Naive B cell (primary cell): ENCODE data around the gene PARVA. TPM values are rescaled to one million over a fixed set of nuclear protein-coding genes. Genes with fewer than 3 reads are reported as not detected.

Experiments
- ATAC-seq, 2 donors: fragments of 150-1000 bp; cut with Tn5 transposase; 2 replicates each; pipeline ENCODE4 v1.10.0; 2021; ENCODE audit warnings: low read depth in 2 of 2, mild to moderate bottlenecking in 2 of 2, moderate library complexity in 2 of 2
- DNase-seq: peaks from one replicate; pipeline ENCODE4 v3.0.0; 2022
- H3K27ac Mint-ChIP-seq, 6 donors: one replicate each; pipeline ENCODE4 v1.8.0; 2020 to 2022; ENCODE audit warnings: mild to moderate bottlenecking in 6 of 6, mixed read lengths in 6 of 6, moderate library complexity in 5 of 6, inconsistent platforms in 2 of 6
- H3K27me3 Mint-ChIP-seq, 3 donors: one replicate each; pipeline ENCODE4 v1.8.0; 2021 to 2022; ENCODE audit warnings: mixed read lengths in 3 of 3, mild to moderate bottlenecking in 1 of 3
- H3K36me3 Mint-ChIP-seq, 2 donors: one replicate each; pipeline ENCODE4 v1.8.0; 2020 to 2022; ENCODE audit warnings: mixed read lengths in 2 of 2, inconsistent platforms in 1 of 2, mild to moderate bottlenecking in 1 of 2
- H3K4me1 Mint-ChIP-seq, 3 donors: one replicate each; pipeline ENCODE4 v1.8.0; 2020 to 2022; ENCODE audit warnings: mixed read lengths in 3 of 3, inconsistent platforms in 1 of 3, mild to moderate bottlenecking in 1 of 3, moderate library complexity in 1 of 3
- H3K4me3 Mint-ChIP-seq, 8 donors: one replicate each; pipeline ENCODE4 v1.8.0; 2020 to 2022; ENCODE audit warnings: mild to moderate bottlenecking in 8 of 8, mixed read lengths in 8 of 8, moderate library complexity in 8 of 8, inconsistent platforms in 2 of 8
- H3K9me3 Mint-ChIP-seq, 7 donors: one replicate each; pipeline ENCODE4 v1.8.0; 2020 to 2022; ENCODE audit warnings: mixed read lengths in 7 of 7, mild to moderate bottlenecking in 5 of 7, inconsistent platforms in 2 of 7, moderate library complexity in 1 of 7
- polyA plus RNA-seq, 6 donors: library from polyadenylated mRNA; unstranded; fragments of 300-500 nt; fragmentation: Illumina TruSeq; gene quantifications; one replicate each; pipeline ENCODE4 v1.2.3, GENCODE V29; 2021; ENCODE audit warnings: low read depth in 6 of 6

PARVA gene
- polyA plus RNA-seq, 6 donors from 2014 or later: not detected

DNA sequence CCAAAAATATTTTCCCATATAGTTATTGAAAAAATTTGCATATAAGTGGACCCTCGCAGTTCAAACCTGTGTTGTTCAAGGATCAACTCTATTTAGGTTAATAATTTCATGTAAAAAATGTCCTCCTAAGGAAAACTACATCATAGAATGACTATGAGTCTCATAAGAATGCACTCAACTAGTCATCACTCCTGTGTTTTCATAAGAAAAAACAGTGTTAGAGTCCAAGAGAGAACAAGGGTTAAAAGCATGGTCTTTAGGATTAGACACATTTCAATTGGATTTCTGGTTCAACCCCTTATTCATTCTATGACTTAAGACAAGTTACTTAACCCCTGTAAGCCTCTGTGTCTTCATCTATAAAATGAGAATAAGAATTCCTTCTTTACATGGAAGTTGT, 5.1 kb downstream of the PARVA start:
- Mint-ChIP-seq H3K27ac (no peak overlapping the region), H3K9me3 (peaks cover 2 to 14% (median 3%) of the 10 kb centered on the region in 7 donors), H3K36me3 (no peaks in the 10 kb centered on the region), H3K4me1 (peaks cover 0 to 5% (median 0%) of the 10 kb centered on the region in 3 donors), H3K4me3 (no peak overlapping the region), H3K27me3 (peaks cover 35 to 51% (median 46%) of the 10 kb centered on the region in 3 donors)
- ATAC-seq: no peak
- no peak for DNase-seq

DNA sequence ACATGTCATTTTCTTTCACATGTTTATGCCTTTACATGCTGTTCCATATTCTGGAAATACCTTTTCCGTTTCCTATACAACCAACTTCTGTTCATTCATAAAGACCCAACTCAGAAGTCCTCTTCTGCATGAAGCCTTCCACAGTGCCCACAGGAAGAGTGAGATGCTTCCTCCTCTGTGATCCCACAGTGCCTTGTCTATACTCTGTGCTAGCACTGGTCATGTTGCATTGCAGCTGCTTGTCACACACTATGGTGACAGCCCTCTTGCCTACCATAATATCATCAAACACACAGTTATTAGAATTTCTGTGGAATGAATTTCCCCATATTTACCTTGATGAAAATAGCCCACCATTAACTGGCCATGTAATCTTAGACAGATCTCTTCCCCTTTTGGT, 8.9 kb downstream of the PARVA start:
- DNase-seq: no peak
- Mint-ChIP-seq H3K4me1 (no peaks in the 10 kb centered on the region), H3K36me3 (no peaks in the 10 kb centered on the region), H3K27me3 (peaks cover 8 to 26% (median 21%) of the 10 kb centered on the region in 3 donors), H3K27ac (no peak overlapping the region), H3K9me3 (peaks cover 0 to 10% (median 0%) of the 10 kb centered on the region in 7 donors), H3K4me3 (no peak overlapping the region)
- ATAC-seq: no peak

DNA sequence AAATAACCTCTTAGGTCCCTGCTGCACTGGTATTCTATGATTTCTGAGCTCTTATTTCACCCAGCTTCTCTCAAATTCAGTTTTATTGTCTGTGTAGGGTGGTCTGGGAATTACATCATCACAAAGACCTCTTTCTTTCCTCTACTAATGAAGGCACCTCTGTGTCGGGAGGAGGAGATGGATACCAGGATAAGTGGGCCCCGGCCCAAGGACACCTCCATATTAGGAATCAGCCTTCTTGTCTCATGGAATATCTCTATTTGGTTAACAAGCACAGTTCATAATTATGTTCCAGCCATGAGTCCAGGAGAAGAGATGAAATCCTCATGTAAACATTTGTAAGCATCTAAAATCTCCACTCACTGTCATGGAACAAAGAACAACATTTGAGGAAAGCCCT, 9.4 kb downstream of the PARVA start:
- ATAC-seq: no peak
- Mint-ChIP-seq H3K36me3 (no peaks in the 10 kb centered on the region), H3K4me3 (no peak overlapping the region), H3K9me3 (peaks cover 0 to 10% (median 0%) of the 10 kb centered on the region in 7 donors), H3K4me1 (no peaks in the 10 kb centered on the region), H3K27ac (no peak overlapping the region), H3K27me3 (peaks cover 8 to 24% (median 21%) of the 10 kb centered on the region in 3 donors)
- no peak for DNase-seq

DNA sequence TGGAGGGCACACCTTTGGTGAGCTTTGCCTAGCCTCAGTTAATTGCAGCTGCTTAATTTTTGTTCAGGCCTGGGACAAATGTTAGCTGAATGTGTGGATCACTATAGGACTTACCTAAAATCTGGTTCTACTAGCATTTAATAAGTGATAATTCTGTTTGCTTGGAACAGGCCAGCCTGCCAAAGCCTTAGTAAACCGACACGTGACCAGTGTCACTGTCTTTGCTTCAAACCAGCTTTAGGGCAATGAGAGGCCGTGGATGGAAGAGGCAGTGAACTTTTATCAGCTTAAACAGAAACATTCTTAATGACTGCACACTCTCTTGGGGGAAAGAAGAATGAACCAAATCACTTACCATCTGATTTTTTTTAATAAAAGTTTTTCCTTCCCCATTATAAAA, 10.8 kb downstream of the PARVA start:
- ATAC-seq (no peak), DNase-seq (no peak)
- Mint-ChIP-seq H3K27ac (no peak overlapping the region), H3K9me3 (peaks cover 0 to 10% (median under 1%) of the 10 kb centered on the region in 7 donors), H3K4me3 (no peak overlapping the region), H3K4me1 (no peaks in the 10 kb centered on the region), H3K27me3 (peaks cover 8 to 24% (median 21%) of the 10 kb centered on the region in 3 donors), H3K36me3 (no peaks in the 10 kb centered on the region)

DNA sequence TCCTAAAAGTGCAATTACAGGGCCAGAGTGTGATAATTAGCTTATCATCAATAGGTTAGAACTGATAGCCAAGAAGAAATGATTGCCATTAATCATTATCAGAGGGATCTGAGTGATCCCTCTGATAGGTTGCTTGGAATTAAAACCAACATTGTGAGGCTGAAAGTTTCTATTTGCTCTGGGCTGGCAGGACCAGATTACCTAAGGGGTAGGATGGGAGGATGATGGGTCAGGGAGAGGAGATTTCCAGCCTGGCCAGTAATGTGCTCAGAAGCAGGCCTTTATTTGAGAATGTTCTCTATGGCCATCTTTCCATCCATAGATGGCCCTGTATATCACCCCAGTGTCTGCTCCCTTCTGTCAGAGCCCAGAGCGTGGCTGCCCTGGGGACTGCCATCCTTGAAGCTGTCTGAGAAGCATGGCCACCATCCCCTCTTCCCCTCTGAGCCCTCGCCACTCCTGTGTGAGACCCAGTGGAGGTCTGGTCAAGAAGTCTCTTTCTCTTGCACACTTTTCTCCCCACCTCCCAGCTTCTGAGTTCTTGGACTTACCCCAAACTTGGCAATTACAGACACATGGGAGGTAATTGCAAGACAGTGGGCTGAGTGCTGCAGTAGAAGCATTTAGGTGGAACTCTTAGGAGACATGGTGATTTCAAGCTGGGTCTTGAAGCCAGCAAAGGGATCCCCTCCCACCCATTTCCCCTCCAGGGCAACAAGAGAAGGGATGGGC, 11.7 kb downstream of the PARVA start:
- DNase-seq (no peak), ATAC-seq (no peak)
- Mint-ChIP-seq H3K36me3 (no peaks in the 10 kb centered on the region), H3K4me1 (no peaks in the 10 kb centered on the region), H3K27ac (no peak overlapping the region), H3K9me3 (peaks cover 2 to 11% (median 4%) of the 10 kb centered on the region in 7 donors), H3K4me3 (no peak overlapping the region), H3K27me3 (peaks cover 8 to 21% (median 21%) of the 10 kb centered on the region in 3 donors)

DNA sequence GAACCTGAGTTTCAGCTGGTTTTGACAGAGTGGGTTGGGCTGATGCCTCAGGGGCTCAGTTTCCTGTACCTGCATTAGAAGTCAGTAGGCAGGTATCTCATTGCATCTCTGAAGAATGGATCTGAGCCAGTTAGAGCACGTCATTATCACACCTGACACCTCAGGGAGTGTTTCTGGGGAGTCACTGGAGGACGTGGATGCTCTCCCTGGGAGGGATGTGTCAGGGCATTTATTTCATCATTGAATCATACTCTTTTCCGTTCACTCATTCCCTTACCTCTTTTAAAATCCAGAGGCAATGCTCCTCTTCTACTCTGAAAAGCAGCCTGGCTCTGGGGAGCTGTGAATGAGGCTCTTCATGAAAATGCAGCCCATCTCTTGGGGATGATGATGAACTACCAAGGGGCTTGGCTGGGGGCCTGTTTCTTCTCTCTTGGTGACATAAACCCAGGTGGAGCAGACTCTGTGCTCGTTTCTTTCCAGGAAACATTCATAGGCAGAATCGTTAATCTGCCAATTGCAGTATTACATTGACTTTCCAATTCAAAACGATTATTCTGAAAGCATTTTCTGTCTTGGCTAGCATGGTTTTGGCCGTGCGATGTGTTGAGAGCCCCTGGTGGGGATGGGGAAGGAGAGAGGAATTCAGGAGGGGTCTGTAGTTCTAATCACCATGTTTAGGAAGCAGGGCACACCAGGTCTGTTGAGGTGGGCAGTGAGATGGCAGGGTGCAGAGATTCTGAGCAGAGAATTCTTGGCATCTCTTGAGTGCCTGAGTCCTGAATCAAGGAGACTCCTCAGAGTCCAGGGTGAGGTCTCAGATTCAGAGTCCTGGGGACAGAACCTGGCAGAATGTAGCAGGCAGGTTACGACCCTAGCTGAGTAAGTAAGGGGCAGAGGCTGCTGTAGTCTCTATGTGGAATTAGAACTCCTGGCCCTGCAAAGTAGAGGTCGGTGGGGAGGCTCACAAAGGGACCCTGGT, 12.6 kb downstream of the PARVA start:
- DNase-seq (no peak), ATAC-seq (no peak)
- H3K4me1 Mint-ChIP-seq: no peaks in the 10 kb centered on the region
- no peak overlapping the region for H3K4me3 Mint-ChIP-seq
- H3K9me3 Mint-ChIP-seq: peaks cover 0 to 6% (median 4%) of the 10 kb centered on the region in 7 donors
- no peaks in the 10 kb centered on the region for H3K36me3 Mint-ChIP-seq
- no peak overlapping the region for H3K27ac Mint-ChIP-seq
- peaks cover 8 to 17% (median 14%) of the 10 kb centered on the region in 3 donors for H3K27me3 Mint-ChIP-seq

DNA sequence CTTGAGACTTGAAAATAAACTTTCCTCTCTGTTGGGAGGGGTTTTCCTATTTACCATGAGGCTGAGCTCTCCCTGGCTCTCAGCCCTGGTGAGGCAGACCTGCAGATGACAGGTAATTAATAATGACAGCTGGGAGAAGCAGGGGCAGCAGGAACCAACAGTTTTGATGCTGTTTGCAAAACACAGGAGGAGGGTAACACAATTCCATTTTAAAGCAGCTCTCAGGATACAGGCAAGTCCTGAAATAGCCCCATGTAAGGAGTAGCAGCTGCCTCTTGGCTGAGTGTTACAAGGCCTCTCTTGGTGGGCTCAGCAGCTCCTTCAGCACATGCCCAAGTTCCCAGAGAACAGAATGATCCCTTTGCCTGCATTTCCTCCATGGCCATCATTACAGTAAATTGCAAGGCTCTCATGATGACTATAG, 13.3 kb downstream of the PARVA start:
- no peak for DNase-seq
- peaks cover 8 to 17% (median 14%) of the 10 kb centered on the region in 3 donors for H3K27me3 Mint-ChIP-seq
- no peaks in the 10 kb centered on the region for H3K4me1 Mint-ChIP-seq
- peaks cover 0 to 10% (median 4%) of the 10 kb centered on the region in 7 donors for H3K9me3 Mint-ChIP-seq
- H3K27ac Mint-ChIP-seq: no peak overlapping the region
- H3K4me3 Mint-ChIP-seq: no peak overlapping the region
- ATAC-seq: no peak
- H3K36me3 Mint-ChIP-seq: no peaks in the 10 kb centered on the region

DNA sequence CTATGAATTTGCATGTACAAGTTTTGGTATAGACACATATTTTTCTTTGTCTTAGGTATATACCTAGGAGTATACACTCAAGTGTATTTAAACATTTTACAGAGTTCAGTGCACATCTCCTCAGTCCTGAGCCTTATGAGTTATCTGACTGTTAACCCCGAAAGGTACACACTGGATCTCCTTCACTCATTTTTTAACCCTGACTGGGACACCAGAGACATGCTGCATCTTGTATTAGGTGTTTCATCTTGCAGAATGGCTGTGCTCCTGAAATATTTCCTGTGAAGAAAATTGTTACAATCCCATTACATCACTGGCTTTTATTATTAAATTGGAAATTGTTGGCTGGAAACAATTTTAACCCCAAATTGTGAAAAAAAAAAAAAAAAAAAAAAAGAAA, 15.3 kb downstream of the PARVA start:
- Mint-ChIP-seq H3K27me3 (peaks cover under 1 to 6% (median 4%) of the 10 kb centered on the region in 3 donors), H3K36me3 (no peaks in the 10 kb centered on the region), H3K9me3 (peaks cover 0 to 10% (median 5%) of the 10 kb centered on the region in 7 donors), H3K4me1 (no peaks in the 10 kb centered on the region), H3K4me3 (no peak overlapping the region), H3K27ac (no peak overlapping the region)
- no peak for ATAC-seq
- DNase-seq: no peak

DNA sequence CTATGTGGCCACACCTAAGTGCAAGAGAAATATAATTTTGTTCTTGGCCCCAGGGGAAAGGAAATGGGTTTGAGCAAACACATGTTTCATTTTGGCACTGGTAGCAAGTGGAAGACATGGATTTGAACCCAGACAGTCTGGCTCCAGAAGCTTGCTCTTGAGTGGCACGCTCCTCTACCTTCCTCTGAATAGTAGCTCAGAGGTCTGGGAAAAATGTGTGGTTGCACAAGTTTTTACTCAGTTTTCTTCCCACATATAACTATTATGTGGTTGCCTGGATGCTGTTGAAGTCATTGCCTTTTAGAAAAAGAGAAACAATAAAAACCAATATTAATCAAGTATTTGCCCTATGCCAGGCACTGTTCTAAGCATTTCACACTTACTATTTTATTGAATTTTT, 16.3 kb downstream of the PARVA start:
- H3K27me3 Mint-ChIP-seq: peaks cover 0 to 6% (median 0%) of the 10 kb centered on the region in 3 donors
- H3K4me1 Mint-ChIP-seq: no peaks in the 10 kb centered on the region
- peaks cover 0 to 10% (median 5%) of the 10 kb centered on the region in 7 donors for H3K9me3 Mint-ChIP-seq
- no peak overlapping the region for H3K27ac Mint-ChIP-seq
- DNase-seq: no peak
- H3K36me3 Mint-ChIP-seq: no peaks in the 10 kb centered on the region
- no peak overlapping the region for H3K4me3 Mint-ChIP-seq
- no peak for ATAC-seq

DNA sequence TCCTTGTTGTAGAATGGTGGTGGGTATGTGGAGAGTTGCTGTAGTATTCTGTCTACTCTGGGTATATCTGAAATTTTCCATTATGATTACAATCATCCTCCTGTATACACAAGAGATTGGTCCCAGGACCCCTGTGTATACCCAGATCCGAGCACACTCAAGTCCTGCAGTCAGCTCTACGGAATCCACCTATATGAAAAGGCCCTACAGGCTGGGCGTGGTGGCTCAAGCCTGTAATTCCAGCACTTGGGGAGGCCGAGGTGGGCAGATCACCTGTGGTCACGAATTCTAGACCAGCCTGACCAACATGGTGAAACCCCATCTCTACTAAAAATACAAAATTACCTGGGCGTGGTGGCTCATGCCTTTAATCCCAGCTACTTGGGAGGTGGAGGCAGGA, 17.2 kb downstream of the PARVA start:
- Mint-ChIP-seq H3K36me3 (no peaks in the 10 kb centered on the region), H3K9me3 (peaks cover 0 to 10% (median 5%) of the 10 kb centered on the region in 7 donors), H3K4me3 (no peak overlapping the region), H3K27ac (no peak overlapping the region), H3K27me3 (peaks cover 0 to 6% (median 0%) of the 10 kb centered on the region in 3 donors), H3K4me1 (no peaks in the 10 kb centered on the region)
- DNase-seq: no peak
- ATAC-seq: no peak

DNA sequence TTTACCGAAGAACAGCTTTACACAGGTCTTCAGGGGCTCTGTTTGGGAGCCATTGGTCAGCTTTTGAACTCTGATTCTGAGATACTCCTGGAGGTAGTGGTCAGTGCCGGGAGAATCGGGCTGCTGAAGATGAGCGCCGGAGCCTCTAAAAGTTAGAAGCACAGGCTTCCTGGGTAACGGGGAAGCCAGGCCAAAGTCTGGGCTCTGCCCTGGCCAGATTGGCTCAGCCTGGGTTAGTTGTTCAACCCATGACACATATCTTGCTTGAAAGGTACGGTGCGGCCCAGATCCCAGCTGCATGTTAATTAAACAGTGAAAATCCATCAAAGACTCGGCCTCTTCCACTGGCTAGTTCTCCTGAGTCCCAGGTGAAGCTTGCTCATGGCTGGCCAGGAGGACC, 18.0 kb downstream of the PARVA start:
- ATAC-seq: no peak
- DNase-seq: no peak
- Mint-ChIP-seq H3K4me3 (no peak overlapping the region), H3K27me3 (peaks cover 0 to 6% (median 0%) of the 10 kb centered on the region in 3 donors), H3K27ac (no peak overlapping the region), H3K4me1 (no peaks in the 10 kb centered on the region), H3K36me3 (no peaks in the 10 kb centered on the region), H3K9me3 (peaks cover 0 to 10% (median 5%) of the 10 kb centered on the region in 7 donors)

DNA sequence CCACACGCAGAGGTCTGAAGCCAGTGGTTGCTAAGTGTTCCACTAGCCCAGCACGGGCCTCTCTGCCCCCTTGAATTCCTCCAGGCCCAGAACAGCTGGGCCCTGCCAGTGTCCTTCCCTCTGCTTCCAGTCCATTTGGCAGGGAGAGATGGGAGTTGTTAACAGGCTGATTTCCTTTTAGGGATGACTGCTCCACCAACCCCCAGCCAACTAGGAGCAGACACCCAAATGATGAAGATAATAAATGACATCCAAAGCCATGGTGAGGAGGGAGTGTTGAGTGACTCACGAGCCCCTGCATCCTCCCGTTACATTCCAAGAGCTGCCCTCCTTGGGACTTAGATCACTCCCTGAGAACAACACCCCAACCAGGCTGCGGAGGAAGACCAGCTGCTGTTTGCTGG, 20.6 kb downstream of the PARVA start:
- ATAC-seq (no peak), DNase-seq (no peak)
- no peaks in the 10 kb centered on the region for H3K4me1 Mint-ChIP-seq
- H3K27ac Mint-ChIP-seq: no peak overlapping the region
- no peaks in the 10 kb centered on the region for H3K36me3 Mint-ChIP-seq
- peaks cover 0 to 6% (median 0%) of the 10 kb centered on the region in 3 donors for H3K27me3 Mint-ChIP-seq
- no peak overlapping the region for H3K4me3 Mint-ChIP-seq
- peaks cover 0 to 10% (median 5%) of the 10 kb centered on the region in 7 donors for H3K9me3 Mint-ChIP-seq

DNA sequence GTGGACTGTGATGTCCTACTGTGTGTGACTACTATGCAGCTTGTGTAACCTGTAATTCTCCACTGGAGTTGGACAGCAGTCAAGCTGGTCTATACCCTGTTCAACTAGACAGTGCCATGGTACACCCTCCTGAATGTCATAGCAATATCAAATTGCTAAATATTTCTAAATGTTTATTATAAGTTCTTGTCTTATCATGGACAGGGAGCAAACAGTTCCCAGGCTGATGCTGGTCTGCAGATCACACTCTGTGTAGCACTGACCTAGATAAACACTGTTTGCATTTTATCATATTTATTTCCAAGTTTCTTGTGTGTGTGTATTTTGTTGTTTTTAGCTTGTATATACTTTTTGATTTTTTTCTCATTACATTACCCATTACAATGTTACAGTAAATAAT, 22.0 kb downstream of the PARVA start:
- Mint-ChIP-seq H3K4me3 (no peak overlapping the region), H3K36me3 (no peaks in the 10 kb centered on the region), H3K4me1 (no peaks in the 10 kb centered on the region), H3K27me3 (peaks cover 0 to 2% (median 0%) of the 10 kb centered on the region in 3 donors), H3K9me3 (peaks cover 0 to 4% (median 0%) of the 10 kb centered on the region in 7 donors), H3K27ac (no peak overlapping the region)
- no peak for ATAC-seq
- DNase-seq: no peak
